Lower leg skin (tissue), 4 donors: ENCODE data around the gene KRTAP12-4. TPM values are rescaled to one million over a fixed set of nuclear protein-coding genes. Genes with fewer than 3 reads are reported as not detected.

Experiments used
- DNase-seq, 2 donors: peaks; one replicate each; pipeline ENCODE4 v3.0.0-alpha.2; 2019; ENCODE audit warnings: low spot score in 2 of 2
- H3K4me3 ChIP-seq: fragments of 200-600 bp; sonication (generic); 2 replicates; pipeline ENCODE4 v1.5.1; 2017; ENCODE audit warnings: mild to moderate bottlenecking, low read depth; ENCODE audit not compliant: poor library complexity, severe bottlenecking
- POLR2A ChIP-seq, 2 donors: fragments of 450-650 bp; IDR thresholded peaks; one replicate each; pipeline ENCODE4 v1.6.1; 2016 to 2017; ENCODE audit warnings: antibody characterized with exemption in 2 of 2, mild to moderate bottlenecking in 1 of 2, moderate library complexity in 1 of 2
- WGBS, 2 donors: methylation state at CpG; one replicate each; pipeline ENCODE4 v1.1.5; 2018; 5-methylcytosine and 5-hydroxymethylcytosine counted together
- intact Hi-C: fragments of 100-400 bp; cut with DNase I; formaldehyde crosslinking; loops from one replicate; pipeline ENCODE4 v1.15.0; 2023; ENCODE audit warnings: low total_unique reads
- total RNA-seq, 4 donors: library from RNA; depleted of rRNA; stranded (reverse); fragments of >200 nt; gene quantifications; one replicate each; pipeline ENCODE4 v1.1.0, GENCODE V29; 2016
- TF ChIP-seq, protein P1 (sequence below), 3 donors: fragments of 450-650 bp; IDR thresholded peaks; one replicate each; pipeline ENCODE4 v1.5.1; 2016; ENCODE audit warnings: antibody characterized with exemption in 3 of 3, mild to moderate bottlenecking in 3 of 3, moderate library complexity in 2 of 3

Gene KRTAP12-4, protein sequence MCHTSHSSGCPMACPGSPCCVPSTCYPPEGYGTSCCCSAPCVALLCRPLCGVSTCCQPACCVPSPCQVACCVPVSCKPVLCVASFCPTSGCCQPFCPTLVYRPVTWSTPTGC
- total RNA-seq, result not detected

GRCh38 chr21:44654576-44655175, at the start of gene KRTAP12-4:
Gene KRTAP12-4 (minus strand): TSS chr21:44654659. CDS start chr21:44654614, 45 bp downstream.
- DNase-seq, result peak in 1 of 2 donors; percentile 14
- WGBS, 2 donors, result 78% methylated on average over 8 of the region's 9 CpGs
- intact Hi-C loops, result no loop called here
- TF ChIP-seq POLR2A (IDR thresholded peaks at IDR 0.05), result no peak
- TF ChIP-seq, protein P1, sequence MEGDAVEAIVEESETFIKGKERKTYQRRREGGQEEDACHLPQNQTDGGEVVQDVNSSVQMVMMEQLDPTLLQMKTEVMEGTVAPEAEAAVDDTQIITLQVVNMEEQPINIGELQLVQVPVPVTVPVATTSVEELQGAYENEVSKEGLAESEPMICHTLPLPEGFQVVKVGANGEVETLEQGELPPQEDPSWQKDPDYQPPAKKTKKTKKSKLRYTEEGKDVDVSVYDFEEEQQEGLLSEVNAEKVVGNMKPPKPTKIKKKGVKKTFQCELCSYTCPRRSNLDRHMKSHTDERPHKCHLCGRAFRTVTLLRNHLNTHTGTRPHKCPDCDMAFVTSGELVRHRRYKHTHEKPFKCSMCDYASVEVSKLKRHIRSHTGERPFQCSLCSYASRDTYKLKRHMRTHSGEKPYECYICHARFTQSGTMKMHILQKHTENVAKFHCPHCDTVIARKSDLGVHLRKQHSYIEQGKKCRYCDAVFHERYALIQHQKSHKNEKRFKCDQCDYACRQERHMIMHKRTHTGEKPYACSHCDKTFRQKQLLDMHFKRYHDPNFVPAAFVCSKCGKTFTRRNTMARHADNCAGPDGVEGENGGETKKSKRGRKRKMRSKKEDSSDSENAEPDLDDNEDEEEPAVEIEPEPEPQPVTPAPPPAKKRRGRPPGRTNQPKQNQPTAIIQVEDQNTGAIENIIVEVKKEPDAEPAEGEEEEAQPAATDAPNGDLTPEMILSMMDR (IDR thresholded peaks at IDR 0.05), result no peak
- H3K4me3 ChIP-seq, result no peak within 1 kb of the TSS

DNA sequence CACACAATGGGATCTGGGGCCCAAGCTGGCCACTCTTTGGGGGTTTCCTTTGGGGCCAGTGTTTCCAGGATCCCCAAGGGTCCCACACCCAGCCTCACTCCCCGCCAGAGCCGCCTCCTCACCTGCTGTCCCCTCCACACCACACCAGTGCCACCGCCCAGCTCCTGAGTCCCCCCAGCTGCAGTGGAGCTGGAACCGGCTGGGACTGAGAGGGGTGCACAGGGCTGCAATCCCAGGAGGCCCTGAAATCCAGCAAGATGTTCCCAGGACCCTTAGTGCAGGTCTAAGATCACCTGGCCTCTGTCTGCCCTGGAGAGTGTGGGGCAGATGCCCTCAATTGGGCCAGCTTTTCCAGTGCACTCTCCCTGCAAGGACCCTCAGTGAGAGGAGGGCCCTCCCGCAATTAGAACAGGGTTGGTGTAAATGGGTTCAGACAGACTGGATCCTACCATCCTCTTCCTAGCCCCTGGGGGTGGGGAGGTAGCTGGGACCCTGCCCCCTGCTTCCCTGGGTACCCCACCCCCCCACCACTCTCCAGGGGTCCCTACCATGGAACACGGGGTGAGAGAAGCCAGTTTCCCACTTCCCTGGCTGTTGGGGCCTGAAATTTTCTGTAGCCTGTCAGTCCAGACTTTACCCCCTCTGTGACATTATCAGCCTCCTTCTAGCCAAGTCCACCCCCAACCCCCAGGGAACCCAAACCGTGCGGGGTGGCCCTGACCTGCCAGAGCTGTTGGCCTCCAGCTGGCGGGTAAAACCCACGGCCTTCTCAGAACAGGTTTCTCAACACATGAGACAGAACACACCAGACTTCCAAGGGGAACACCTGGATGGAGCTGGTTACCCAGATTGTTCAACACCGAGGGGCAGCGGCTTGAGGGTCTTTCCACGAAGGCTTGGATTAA, 49.5 kb upstream of the KRTAP12-4 start:
- 39 to 49% methylated on average over 11 to 13 of the region's 13 CpGs for WGBS, 2 donors

DNA sequence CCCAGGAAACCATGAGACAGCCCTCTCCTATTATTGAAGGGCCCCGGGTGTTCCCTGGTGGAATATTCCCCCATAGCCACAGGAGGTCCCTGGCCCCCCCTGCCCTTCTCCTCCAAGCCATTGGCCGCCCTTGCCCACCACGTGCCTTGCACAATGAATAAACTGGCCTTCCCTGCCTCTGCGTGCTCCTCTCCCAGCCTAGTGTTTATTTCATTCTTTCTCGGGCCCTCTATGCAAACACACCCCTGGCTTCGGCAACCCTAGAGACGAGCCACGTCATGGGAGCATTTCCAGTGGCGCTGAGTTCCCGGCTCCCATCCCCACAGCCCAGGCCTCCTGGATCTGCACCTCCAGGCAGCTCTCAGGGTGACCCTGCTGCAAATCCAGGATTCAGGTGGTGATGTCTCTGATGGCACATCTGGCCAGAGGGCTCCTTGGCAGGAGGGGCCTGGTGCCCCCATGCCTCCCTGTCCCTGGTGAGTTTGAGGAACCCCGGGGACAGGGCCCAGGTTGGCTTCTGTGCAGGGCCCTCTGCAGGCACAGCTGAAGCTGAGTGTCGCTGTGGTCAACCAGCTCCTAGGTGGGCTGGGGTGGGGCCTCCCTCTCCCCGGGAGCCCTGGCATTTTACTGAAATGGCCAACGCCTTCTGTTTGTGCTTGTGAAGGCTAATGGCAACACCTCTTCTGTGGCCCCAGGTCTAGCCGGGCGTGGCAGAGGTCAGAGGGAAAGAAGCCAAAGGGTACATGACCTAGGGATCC, 48.7 kb upstream of the KRTAP12-4 start:
- no peak overlapping the region for H3K4me3 ChIP-seq
- WGBS, 2 donors, result 49 to 70% methylated on average over 16 of the region's 16 CpGs
- intact Hi-C loops, result no loop called here
- peak in 1 of 2 donors; percentile 53 for DNase-seq
- TF ChIP-seq POLR2A (IDR thresholded peaks at IDR 0.05), result no peak
- TF ChIP-seq, protein P1 (IDR thresholded peaks at IDR 0.05), result no peak

More for the DNA sequence above, 49.5 kb upstream of the KRTAP12-4 start:
- TF ChIP-seq POLR2A (IDR thresholded peaks at IDR 0.05), result no peak
- TF ChIP-seq, protein P1 (IDR thresholded peaks at IDR 0.05), result no peak
- intact Hi-C loops, result no loop called here
- peak in 1 of 2 donors; percentile 83 for DNase-seq
- H3K4me3 ChIP-seq, result no peak overlapping the region

DNA sequence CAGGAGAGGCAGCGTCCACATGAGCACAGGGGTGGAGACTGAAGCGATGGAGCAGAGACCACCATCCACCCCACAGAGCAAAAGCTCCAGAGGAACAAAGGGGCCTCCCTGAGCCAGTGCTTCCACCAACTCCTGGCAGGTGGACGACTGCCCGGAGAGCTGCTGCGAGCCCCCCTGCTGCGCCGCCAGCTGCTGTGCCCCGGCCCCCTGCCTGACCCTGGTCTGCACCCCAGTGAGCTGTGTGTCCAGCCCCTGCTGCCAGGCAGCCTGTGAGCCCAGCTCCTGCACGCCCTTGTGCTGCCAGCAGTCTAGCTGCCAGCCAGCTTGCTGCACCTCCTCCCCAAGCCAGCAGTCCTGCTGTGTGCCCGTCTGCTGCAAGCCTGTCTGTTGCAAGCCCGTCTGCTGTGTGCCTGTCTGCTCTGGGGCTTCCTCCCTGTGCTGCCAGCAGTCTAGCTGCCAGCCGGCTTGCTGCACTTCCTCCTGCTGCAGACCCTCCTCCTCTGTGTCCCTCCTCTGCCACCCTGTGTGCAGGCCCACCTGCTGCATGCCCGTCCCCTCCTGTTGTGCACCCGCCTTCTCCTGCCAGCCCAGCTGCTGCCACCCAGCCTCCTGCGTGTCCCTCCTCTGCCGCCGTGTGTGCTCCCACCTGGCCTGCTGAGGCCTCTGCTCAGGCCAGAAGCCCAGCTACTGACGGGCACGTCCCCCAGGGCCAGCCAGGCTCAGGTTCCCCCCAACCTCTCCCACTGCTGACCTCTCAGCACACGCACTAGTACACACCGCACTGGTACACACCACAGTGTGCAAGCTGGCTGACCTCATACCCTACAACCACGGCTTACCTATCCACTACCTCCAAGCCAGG, 47.9 kb upstream of the KRTAP12-4 start:
- intact Hi-C loops, result no loop called here
- WGBS, 2 donors, result 68 to 74% methylated on average over 14 to 15 of the region's 22 CpGs
- DNase-seq, result peak in 1 of 2 donors; percentile 56
- no peak for TF ChIP-seq POLR2A (IDR thresholded peaks at IDR 0.05)
- TF ChIP-seq, protein P1 (IDR thresholded peaks at IDR 0.05), result no peak
- H3K4me3 ChIP-seq, result no peak overlapping the region

GRCh38 chr21:44701541-44701940, 47.1 kb upstream of the KRTAP12-4 start:
- no peak overlapping the region for H3K4me3 ChIP-seq
- intact Hi-C loops, result no loop called here
- TF ChIP-seq, protein P1 (IDR thresholded peaks at IDR 0.05), result no peak
- TF ChIP-seq POLR2A (IDR thresholded peaks at IDR 0.05), result no peak
- DNase-seq, result peak in 1 of 2 donors; percentile 79
- 31 to 40% methylated on average over 12 of the region's 12 CpGs for WGBS, 2 donors
